Left ventricle myocardium inferior (tissue), 1 donor: ENCODE data around the gene BPIFB2. TPM values are rescaled to one million over a fixed set of nuclear protein-coding genes. Genes with fewer than 3 reads are reported as not detected.

Experiments
- DNase-seq: peaks from one replicate; pipeline ENCODE4 v3.0.0-alpha.2; 2020
- H3K27ac ChIP-seq: fragments of 200-600 bp; replicated peaks from 2 replicates; pipeline ENCODE4 v1.8.0; 2021
- H3K27me3 ChIP-seq: fragments of 200-600 bp; 2 replicates; pipeline ENCODE4 v1.8.0; 2021; ENCODE audit warnings: low read depth
- H3K36me3 ChIP-seq: fragments of 200-600 bp; 2 replicates; pipeline ENCODE4 v1.8.0; 2021
- H3K4me1 ChIP-seq: fragments of 200-600 bp; 2 replicates; pipeline ENCODE4 v1.8.0; 2021
- H3K4me3 ChIP-seq: fragments of 200-600 bp; 2 replicates; pipeline ENCODE4 v1.8.0; 2021; ENCODE audit warnings: mild to moderate bottlenecking, moderate library complexity
- H3K9me3 ChIP-seq: fragments of 200-600 bp; replicated peaks from 2 replicates; pipeline ENCODE4 v1.8.0; 2021
- intact Hi-C: fragments of 100-400 bp; cut with micrococcal nuclease; formaldehyde crosslinking; loops from one replicate; pipeline ENCODE4 v1.11.0; 2022
- total RNA-seq: library from RNA; stranded (reverse); fragmentation: NEBNext Ultra II Directional; extraction: Animal tissue kit (Norgen Biotek cat#: 25700); gene quantifications from one replicate; pipeline ENCODE4 v1.2.1, GENCODE V29; 2021
- TF ChIP-seq, protein P1 (sequence below): fragments of 200-600 bp; IDR thresholded peaks from 2 replicates; pipeline ENCODE4 v1.8.0; 2021; ENCODE audit warnings: antibody characterized with exemption, mild to moderate bottlenecking, borderline replicate concordance
- donor health status: DM: no; HTN: yes; CAD: no; lungs with severe emphysema.

The BPIFB2 gene
- total RNA-seq, 1 donor from 2014 or later = not detected

DNA sequence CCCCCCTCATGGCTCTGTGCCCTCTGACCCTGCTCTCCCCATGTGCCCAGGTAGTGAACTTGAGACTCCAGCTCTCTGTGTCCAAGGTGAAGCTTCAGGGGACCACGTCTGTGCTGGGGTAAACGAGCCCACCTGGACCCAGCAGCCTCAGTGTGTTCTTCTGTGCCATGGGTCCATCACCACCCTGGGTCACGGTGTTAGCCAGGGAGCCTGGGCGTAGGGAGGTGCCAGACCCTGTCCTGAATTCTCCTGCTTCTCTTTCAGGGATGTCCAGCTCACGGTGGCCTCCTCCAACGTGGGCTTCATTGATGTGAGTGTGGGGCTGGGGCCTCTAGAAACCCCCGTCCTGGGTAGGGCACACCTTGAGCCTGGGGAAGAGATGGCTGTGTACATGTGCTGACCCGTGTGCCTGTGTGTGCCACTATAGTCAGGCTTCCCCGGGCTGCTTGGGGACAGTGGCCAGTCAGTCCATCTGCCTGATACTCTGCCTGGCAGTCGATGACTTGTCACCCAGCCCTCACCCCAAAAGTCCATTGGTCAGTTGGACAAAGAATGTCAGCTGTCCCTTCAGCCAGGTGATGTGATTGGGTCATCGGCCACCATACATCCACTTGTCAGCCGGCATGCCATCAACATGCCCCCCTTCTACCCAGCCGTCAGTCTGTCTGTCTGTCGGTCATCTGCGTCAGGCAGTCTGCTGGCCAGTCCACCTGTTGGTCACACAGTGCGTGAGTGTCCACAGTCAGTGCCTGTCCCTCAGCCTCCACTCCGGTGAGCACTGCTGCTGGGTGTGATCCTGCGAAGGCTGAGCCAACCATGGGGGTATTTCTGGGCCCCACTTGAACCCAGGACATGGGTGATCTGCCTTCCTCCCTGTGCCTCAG lies 13.0 kb downstream of the BPIFB2 start:
- H3K36me3 ChIP-seq = no peaks in the 10 kb centered on the region
- H3K4me3 ChIP-seq = no peak overlapping the region
- no peaks in the 10 kb centered on the region for H3K4me1 ChIP-seq
- H3K27ac ChIP-seq = no peak overlapping the region
- DNase-seq = no peak
- intact Hi-C loops = no loop called here
- peaks cover 13% of the 10 kb centered on the region for H3K27me3 ChIP-seq
- TF ChIP-seq, protein P1, sequence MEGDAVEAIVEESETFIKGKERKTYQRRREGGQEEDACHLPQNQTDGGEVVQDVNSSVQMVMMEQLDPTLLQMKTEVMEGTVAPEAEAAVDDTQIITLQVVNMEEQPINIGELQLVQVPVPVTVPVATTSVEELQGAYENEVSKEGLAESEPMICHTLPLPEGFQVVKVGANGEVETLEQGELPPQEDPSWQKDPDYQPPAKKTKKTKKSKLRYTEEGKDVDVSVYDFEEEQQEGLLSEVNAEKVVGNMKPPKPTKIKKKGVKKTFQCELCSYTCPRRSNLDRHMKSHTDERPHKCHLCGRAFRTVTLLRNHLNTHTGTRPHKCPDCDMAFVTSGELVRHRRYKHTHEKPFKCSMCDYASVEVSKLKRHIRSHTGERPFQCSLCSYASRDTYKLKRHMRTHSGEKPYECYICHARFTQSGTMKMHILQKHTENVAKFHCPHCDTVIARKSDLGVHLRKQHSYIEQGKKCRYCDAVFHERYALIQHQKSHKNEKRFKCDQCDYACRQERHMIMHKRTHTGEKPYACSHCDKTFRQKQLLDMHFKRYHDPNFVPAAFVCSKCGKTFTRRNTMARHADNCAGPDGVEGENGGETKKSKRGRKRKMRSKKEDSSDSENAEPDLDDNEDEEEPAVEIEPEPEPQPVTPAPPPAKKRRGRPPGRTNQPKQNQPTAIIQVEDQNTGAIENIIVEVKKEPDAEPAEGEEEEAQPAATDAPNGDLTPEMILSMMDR = no peak
- H3K9me3 ChIP-seq = no peaks in the 10 kb centered on the region

DNA sequence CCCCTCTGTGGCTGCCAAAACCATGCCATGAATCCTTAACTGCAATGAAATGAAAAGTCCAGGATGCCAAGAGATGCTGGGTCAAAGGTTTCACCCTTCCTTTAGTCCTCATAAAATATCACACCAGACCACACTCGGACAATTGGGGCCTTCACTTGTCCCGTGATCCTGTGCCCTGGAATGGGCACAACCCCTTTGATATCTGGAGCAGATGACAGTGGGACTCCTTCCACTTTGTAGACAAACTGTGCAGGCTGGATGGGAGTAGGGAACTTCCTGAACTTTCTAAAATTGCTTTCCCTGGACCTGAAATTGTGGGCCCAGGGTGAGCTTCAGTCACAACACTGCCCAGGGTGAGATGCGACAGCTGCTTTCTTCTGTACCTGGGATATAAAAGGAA lies 14.4 kb downstream of the BPIFB2 start:
- no peaks in the 10 kb centered on the region for H3K27me3 ChIP-seq
- no peak overlapping the region for H3K4me3 ChIP-seq
- no peak overlapping the region for H3K27ac ChIP-seq
- intact Hi-C loops = no loop called here
- no peaks in the 10 kb centered on the region for H3K4me1 ChIP-seq
- no peaks in the 10 kb centered on the region for H3K36me3 ChIP-seq
- H3K9me3 ChIP-seq = no peaks in the 10 kb centered on the region
- DNase-seq = no peak
- TF ChIP-seq, protein P1 = no peak

DNA sequence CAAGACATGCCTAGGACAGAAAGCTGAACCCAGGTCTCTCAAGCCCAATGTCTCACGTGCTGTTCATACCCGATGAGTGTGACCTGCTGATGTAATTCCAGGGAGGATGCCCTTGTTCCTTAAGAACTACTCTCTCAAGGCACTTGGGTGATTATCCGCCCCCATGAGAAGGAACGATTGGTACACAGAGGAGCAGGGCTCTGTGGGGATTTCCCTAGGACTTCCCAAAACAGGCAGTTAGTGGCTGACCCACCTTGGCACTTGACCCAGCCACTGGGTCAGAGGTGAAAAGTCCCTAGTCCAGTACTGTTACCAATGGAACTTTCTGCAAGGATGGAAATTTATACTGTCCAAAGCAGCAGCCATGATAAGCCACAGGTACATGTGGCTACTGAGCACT lies 14.8 kb downstream of the BPIFB2 start:
- intact Hi-C loops = no loop called here
- H3K27ac ChIP-seq = no peak overlapping the region
- no peak overlapping the region for H3K4me3 ChIP-seq
- no peaks in the 10 kb centered on the region for H3K9me3 ChIP-seq
- no peak for DNase-seq
- H3K4me1 ChIP-seq = no peaks in the 10 kb centered on the region
- H3K27me3 ChIP-seq = peaks cover 4% of the 10 kb centered on the region
- TF ChIP-seq, protein P1 = no peak
- H3K36me3 ChIP-seq = no peaks in the 10 kb centered on the region

DNA sequence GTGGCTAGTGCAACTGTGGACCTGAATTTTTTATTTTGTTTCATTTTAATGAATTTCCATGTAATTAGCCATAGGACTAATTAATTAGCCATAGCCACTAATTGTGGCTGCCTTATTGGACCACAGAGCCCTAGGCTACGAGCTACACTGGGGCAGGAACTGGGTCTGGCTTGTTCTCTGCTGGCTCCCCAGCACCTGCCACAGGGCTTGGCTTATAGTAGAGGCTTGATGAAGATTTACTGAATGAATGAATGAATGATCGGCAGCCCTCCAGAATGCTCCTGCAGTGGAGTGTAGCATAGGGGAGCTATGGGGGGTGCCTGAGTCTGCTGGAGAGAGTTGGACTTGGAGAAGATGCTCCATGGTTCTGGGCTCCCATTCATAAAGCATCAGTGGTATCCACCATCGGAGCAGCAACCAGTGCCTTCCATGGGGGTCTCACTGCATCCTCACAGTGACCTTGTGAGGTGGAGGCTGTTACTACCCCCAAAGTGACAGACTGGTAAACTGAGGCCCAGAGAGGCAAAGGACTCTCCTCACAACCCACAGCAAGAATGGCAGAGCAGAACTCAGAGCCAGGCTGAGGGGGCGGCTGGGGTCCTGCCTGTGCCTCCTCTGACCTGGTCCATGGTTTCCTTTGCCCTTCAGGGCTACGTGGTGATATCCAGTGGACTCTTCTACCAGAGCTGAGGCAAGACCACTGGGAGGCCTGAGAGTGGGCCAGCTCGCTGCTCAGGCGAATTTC lies 15.4 kb downstream of the BPIFB2 start:
- TF ChIP-seq, protein P1 = no peak
- Histone ChIP-seq H3K4me1 (no peaks in the 10 kb centered on the region), H3K27ac (no peak overlapping the region), H3K27me3 (peaks cover 9% of the 10 kb centered on the region), H3K36me3 (no peaks in the 10 kb centered on the region), H3K4me3 (no peak overlapping the region), H3K9me3 (no peaks in the 10 kb centered on the region)
- intact Hi-C loops = no loop called here
- DNase-seq = no peak

DNA sequence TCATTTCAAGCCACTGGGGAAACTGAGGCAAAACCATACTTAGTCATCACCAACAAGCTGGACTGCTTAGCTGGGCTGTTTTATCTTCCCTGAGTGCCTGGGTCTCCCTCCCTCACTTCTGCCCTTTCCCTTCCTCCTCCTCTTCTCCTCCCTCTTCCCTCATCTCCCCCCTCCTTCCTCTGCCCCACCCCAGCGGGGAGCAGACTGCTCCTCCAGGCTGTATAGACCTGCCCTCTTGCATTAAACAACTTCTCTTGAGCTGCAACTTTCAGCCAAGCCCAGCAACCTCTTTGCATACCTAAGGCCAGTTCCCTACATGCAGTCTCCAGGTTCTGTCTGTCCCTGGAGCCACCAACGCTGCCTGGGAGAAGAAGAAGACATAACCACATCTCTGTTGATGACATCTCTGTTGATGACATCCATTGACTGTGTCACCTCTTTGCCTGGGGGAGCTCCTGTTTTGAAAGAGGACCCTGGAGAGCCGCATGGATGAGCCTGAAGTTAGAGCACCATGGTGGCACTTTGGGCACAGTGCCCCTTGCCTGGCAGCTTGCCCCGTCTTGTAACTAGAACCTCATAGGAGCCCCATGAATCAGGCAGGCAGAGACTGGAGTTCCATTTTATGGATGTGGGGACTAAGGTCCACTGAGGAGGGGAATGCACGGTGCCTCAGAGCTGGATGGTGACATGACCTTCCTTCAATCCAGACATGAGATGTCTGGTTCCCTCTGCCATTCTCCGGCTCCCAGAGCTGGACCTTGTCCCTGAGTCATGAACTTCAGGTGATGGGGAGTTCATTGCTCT lies 16.1 kb downstream of the BPIFB2 start:
- no peak for DNase-seq
- H3K27me3 ChIP-seq = peaks cover 17% of the 10 kb centered on the region
- H3K9me3 ChIP-seq = no peaks in the 10 kb centered on the region
- intact Hi-C loops = no loop called here
- no peak overlapping the region for H3K27ac ChIP-seq
- H3K4me1 ChIP-seq = no peaks in the 10 kb centered on the region
- no peaks in the 10 kb centered on the region for H3K36me3 ChIP-seq
- no peak overlapping the region for H3K4me3 ChIP-seq
- TF ChIP-seq, protein P1 = no peak
